H1 (cell line): Measurements from ENCODE around the gene SEC16A. TPM values are rescaled to one million over a fixed set of nuclear protein-coding genes. Genes with fewer than 3 reads are reported as not detected.

Experiments used
- CTCF ChIA-PET: fragments of 300-600 bp; sonication (Branson Sonifier 250); formaldehyde crosslinking; loops from one replicate; lab custom pipeline; 2021; ENCODE audit not compliant: partially characterized antibody; lab: Charles Lee
- POLR2A ChIA-PET: fragments of 300-600 bp; sonication (Branson Sonifier 250); formaldehyde crosslinking; loops from one replicate; lab custom pipeline; 2021; ENCODE audit warnings: inconsistent platforms; ENCODE audit not compliant: partially characterized antibody; lab: Charles Lee
- DNase-seq, 2 experiments: peaks; one replicate each; pipeline versions ENCODE4 v3.0.0 to v3.0.0-alpha.2; 2010 to 2022; ENCODE audit warnings: low spot score in 2 of 2, low read depth in 1 of 2, mixed read lengths in 1 of 2
- FAIRE-seq: peaks from 2 replicates; lab custom pipeline; 2011; peaks lifted over from hg19 to GRCh38; lab: Jason Lieb, UNC
- H2AFZ ChIP-seq: 2 replicates; pipeline ENCODE4 v1.8.1; 2012; ENCODE audit warnings: low read length, inconsistent platforms
- H2AK5ac ChIP-seq: 2 replicates; pipeline ENCODE4 v1.6.1; 2013; ENCODE audit warnings: low read depth, low read length
- H2BK120ac ChIP-seq: replicated peaks from 2 replicates; pipeline ENCODE3; 2013; ENCODE audit warnings: low read depth, low read length, inconsistent platforms
- H2BK12ac ChIP-seq: 2 replicates; pipeline ENCODE4 v1.6.1; 2013; ENCODE audit warnings: low read depth, low read length
- H2BK15ac ChIP-seq: 2 replicates; pipeline ENCODE4 v1.6.1; 2013; ENCODE audit warnings: low read length
- H2BK20ac ChIP-seq: 2 replicates; pipeline ENCODE4 v1.6.1; 2013; ENCODE audit warnings: low read length
- H2BK5ac ChIP-seq: 2 replicates; pipeline ENCODE4 v1.6.1; 2013; ENCODE audit warnings: low read depth, low read length
- H3K14ac ChIP-seq: 2 replicates; pipeline ENCODE4 v1.6.1; 2013; ENCODE audit warnings: inconsistent platforms; ENCODE audit not compliant: insufficient read length
- H3K18ac ChIP-seq: 2 replicates; pipeline ENCODE4 v1.6.1; 2013; ENCODE audit warnings: low read length; ENCODE audit errors: extremely low read depth
- H3K23ac ChIP-seq: 2 replicates; pipeline ENCODE4 v1.6.1; 2013; ENCODE audit warnings: inconsistent platforms; ENCODE audit not compliant: insufficient read length
- H3K23me2 ChIP-seq: 2 replicates; pipeline ENCODE4 v1.6.1; 2013; ENCODE audit warnings: low read depth, low read length
- H3K27ac ChIP-seq: 2 replicates; pipeline ENCODE4 v1.6.1; 2011; ENCODE audit warnings: low read depth, low read length, inconsistent platforms
- H3K27me3 ChIP-seq, 4 experiments: replicated peaks in 1 of 4; 1 replicate in 1 of 4; 2 replicates in 3 of 4; pipeline versions ENCODE4 v1.6.1 to v1.8.1; 2011 to 2013; ENCODE audit warnings: low read length in 3 of 4, mild to moderate bottlenecking in 3 of 4, inconsistent platforms in 2 of 4, mixed read lengths in 2 of 4, moderate library complexity in 1 of 4; ENCODE audit not compliant: control insufficient read depth in 3 of 4, insufficient read depth in 3 of 4; ENCODE audit errors: extremely low read depth in 1 of 4
- H3K36me3 ChIP-seq, 4 experiments: 2 replicates each; pipeline versions ENCODE4 v1.6.1 to v1.8.1; 2011 to 2013; ENCODE audit warnings: mild to moderate bottlenecking in 4 of 4, low read length in 3 of 4, moderate library complexity in 2 of 4, control low read depth in 1 of 4, inconsistent platforms in 1 of 4; ENCODE audit not compliant: insufficient read depth in 4 of 4, control insufficient read depth in 2 of 4
- H3K4ac ChIP-seq: replicated peaks from 2 replicates; pipeline ENCODE3; 2013; ENCODE audit warnings: low read length, low read depth, mixed read lengths, inconsistent platforms; ENCODE audit not compliant: insufficient read length
- H3K4me1 ChIP-seq, 4 experiments: replicated peaks in 1 of 4; 1 replicate in 1 of 4; 2 replicates in 3 of 4; pipeline versions ENCODE4 v1.6.1 to v1.8.1; 2011 to 2013; ENCODE audit warnings: low read length in 3 of 4, inconsistent platforms in 2 of 4, mixed read lengths in 1 of 4; ENCODE audit not compliant: insufficient read depth in 4 of 4, control insufficient read depth in 3 of 4
- H3K4me2 ChIP-seq, 2 experiments: 2 replicates each; pipeline versions ENCODE4 v1.6.1 to v1.8.1; 2011 to 2013; ENCODE audit warnings: low read depth in 2 of 2, low read length in 2 of 2, control low read depth in 1 of 2, inconsistent platforms in 1 of 2, mild to moderate bottlenecking in 1 of 2; ENCODE audit not compliant: insufficient read depth in 1 of 2
- H3K4me3 ChIP-seq, 4 experiments: fragments of 200-600, 300-600 bp in 1 of 4; sonication (generic), shearing (Covaris generic), sonication (Bioruptor Twin) in 1 of 4; 2 replicates each; pipeline versions ENCODE4 v1.5.1 to v1.8.1; 2011 to 2016; ENCODE audit warnings: low read length in 4 of 4, low read depth in 3 of 4, control low read depth in 2 of 4, inconsistent platforms in 2 of 4, mild to moderate bottlenecking in 2 of 4, mixed read lengths in 1 of 4, moderate library complexity in 1 of 4; ENCODE audit not compliant: insufficient read depth in 2 of 4; ENCODE audit errors: extremely low read depth in 1 of 4
- H3K56ac ChIP-seq: replicated peaks from 2 replicates; pipeline ENCODE3; 2013; ENCODE audit warnings: low read depth, mild to moderate bottlenecking, mixed read lengths, low read length, inconsistent platforms; ENCODE audit not compliant: insufficient read length
- H3K79me1 ChIP-seq: 2 replicates; pipeline ENCODE4 v1.6.1; 2013; ENCODE audit warnings: low read depth, low read length, control low read depth
- H3K79me2 ChIP-seq, 2 experiments: 2 replicates each; pipeline versions ENCODE4 v1.6.1 to v1.8.1; 2012 to 2013; ENCODE audit warnings: low read length in 2 of 2, mild to moderate bottlenecking in 2 of 2, inconsistent platforms in 1 of 2; ENCODE audit not compliant: insufficient read depth in 2 of 2, control insufficient read depth in 1 of 2
- H3K9ac ChIP-seq, 4 experiments: replicated peaks in 1 of 4; 1 replicate in 1 of 4; 2 replicates in 3 of 4; pipeline versions ENCODE4 v1.6.1 to v1.8.1; 2011 to 2013; ENCODE audit warnings: low read depth in 3 of 4, low read length in 3 of 4, control low read depth in 2 of 4, mild to moderate bottlenecking in 2 of 4, moderate library complexity in 2 of 4, inconsistent platforms in 1 of 4; ENCODE audit errors: extremely low read depth in 1 of 4
- H3K9me3 ChIP-seq, 2 experiments: 2 replicates each; pipeline versions ENCODE4 v1.6.1 to v1.8.1; 2012 to 2013; ENCODE audit warnings: mild to moderate bottlenecking in 2 of 2, moderate library complexity in 2 of 2, control low read depth in 1 of 2, inconsistent platforms in 1 of 2, low read depth in 1 of 2, low read length in 1 of 2, mixed read lengths in 1 of 2; ENCODE audit not compliant: insufficient read depth in 2 of 2
- H4K20me1 ChIP-seq, 2 experiments: replicated peaks in 1 of 2; 2 replicates each; pipeline versions ENCODE3 to v1.8.1; 2011 to 2013; ENCODE audit warnings: inconsistent platforms in 2 of 2, low read length in 2 of 2, mild to moderate bottlenecking in 1 of 2; ENCODE audit not compliant: insufficient read depth in 2 of 2, control insufficient read depth in 1 of 2
- H4K5ac ChIP-seq: 2 replicates; pipeline ENCODE4 v1.6.1; 2013; ENCODE audit warnings: low read length, low read depth, mixed read lengths, inconsistent platforms; ENCODE audit not compliant: insufficient read length
- H4K8ac ChIP-seq: 2 replicates; pipeline ENCODE4 v1.8.0; 2013; ENCODE audit warnings: mild to moderate bottlenecking, moderate library complexity, low read length, inconsistent platforms; ENCODE audit not compliant: insufficient read depth; ENCODE audit errors: extremely low read depth
- H4K91ac ChIP-seq: replicated peaks from 2 replicates; pipeline ENCODE3; 2013; ENCODE audit warnings: low read length, mixed read lengths, inconsistent platforms; ENCODE audit not compliant: insufficient read length
- HDAC2 ChIP-seq, 2 experiments: fragments of 300-600 bp in 1 of 2; sonication (generic) in 1 of 2; IDR thresholded peaks; 2 replicates each; pipeline ENCODE4 v1.6.1; 2011 to 2012; ENCODE audit warnings: low read depth in 2 of 2, low read length in 2 of 2, mild to moderate bottlenecking in 2 of 2, moderate library complexity in 2 of 2, borderline replicate concordance in 1 of 2, inconsistent platforms in 1 of 2
- JUND ChIP-seq: IDR thresholded peaks from 2 replicates; pipeline ENCODE4 v1.6.1; 2011; ENCODE audit warnings: mild to moderate bottlenecking, improper control_type of control experiment, low read length
- KDM1A ChIP-seq: fragments of 200-600, 300-600 bp; sonication (generic); IDR thresholded peaks from 2 replicates; pipeline ENCODE4 v1.7.1; 2016; ENCODE audit warnings: mild to moderate bottlenecking, low read length, borderline replicate concordance
- MAFK ChIP-seq: IDR thresholded peaks from 2 replicates; pipeline ENCODE4 v1.6.1; 2012; ENCODE audit warnings: low read depth, mild to moderate bottlenecking, improper control_type of control experiment, low read length
- POLR2A ChIP-seq, 2 experiments: IDR thresholded peaks; 1 replicate in 1 of 2; 2 replicates in 1 of 2; pipeline ENCODE4 v1.6.1; 2011; ENCODE audit warnings: low read depth in 2 of 2, low read length in 2 of 2, mild to moderate bottlenecking in 2 of 2; ENCODE audit errors: control extremely low read depth in 1 of 2
- RBBP5 ChIP-seq: IDR thresholded peaks from 2 replicates; pipeline ENCODE4 v1.7.1; 2012; ENCODE audit warnings: low read depth, mild to moderate bottlenecking, inconsistent platforms, low read length, moderate library complexity, borderline replicate concordance
- SIN3A ChIP-seq, 2 experiments: IDR thresholded peaks in 1 of 2; conservative IDR thresholded peaks in 1 of 2; 2 replicates each; pipeline ENCODE4 v1.6.1; 2011 to 2012; ENCODE audit warnings: low read length in 2 of 2, improper control_type of control experiment in 1 of 2, low read depth in 1 of 2, mild to moderate bottlenecking in 1 of 2
- SP2 ChIP-seq: IDR thresholded peaks from 2 replicates; pipeline ENCODE4 v1.6.1; 2012; ENCODE audit warnings: mild to moderate bottlenecking, low read length, inconsistent platforms
- USF2 ChIP-seq: IDR thresholded peaks from 2 replicates; pipeline ENCODE4 v1.6.1; 2011; ENCODE audit warnings: low read length, improper control_type of control experiment
- YY1 ChIP-seq: IDR thresholded peaks from 2 replicates; pipeline ENCODE4 v1.6.1; 2011; ENCODE audit warnings: low read depth, mild to moderate bottlenecking, low read length
- WGBS, 2 experiments: shearing (Covaris generic) in 1 of 2; methylation state at CpG; one replicate each; pipeline versions ENCODE4 v1.1.6 to v1.1.7; 2013 to 2015; ENCODE audit warnings: low lambda C conversion rate in 2 of 2, mixed read lengths in 2 of 2, inconsistent platforms in 1 of 2, low coverage in 1 of 2, missing lambda C conversion rate in 1 of 2; ENCODE audit not compliant: insufficient replicate concordance in 2 of 2, insufficient coverage in 1 of 2, insufficient read length in 1 of 2; ENCODE audit errors: extremely low coverage in 1 of 2, missing lambda C conversion rate in 1 of 2; 5-methylcytosine and 5-hydroxymethylcytosine counted together
- polyA plus RNA-seq, 7 experiments: library from polyadenylated mRNA; depleted of rRNA in 3 of 7; stranded (reverse) in 5 of 7; unstranded in 2 of 7; fragments of >200 nt in 5 of 7; fragments of 200-250 nt in 2 of 7; gene quantifications; 1 replicate in 5 of 7; 2 replicates in 1 of 7; 4 replicates in 1 of 7; pipeline versions ENCODE4 v1.2.1 to v1.2.3, GENCODE V29; 2011 to 2013; ENCODE audit warnings: missing spikeins in 2 of 7, mixed read lengths in 2 of 7
- total RNA-seq: library from RNA; stranded (reverse); fragmentation: NEBNext Ultra II Directional; extraction: Animal tissue kit (Norgen Biotek cat#: 25700); gene quantifications from 2 replicates; pipeline ENCODE4 v1.2.1, GENCODE V29; 2021

Gene SEC16A
- total and polyA plus RNA-seq, 2 of the 8 experiments (the other 6 are each of a cell fraction or from before 2014, with no cell fraction given) = 21.6 to 49.0 TPM

GRCh38 chr9:136474974-136475865 is 7.6 kb downstream of the SEC16A start:
- Histone ChIP-seq H3K4me1 (no peaks in the 10 kb centered on the region), H3K23ac (no peak overlapping the region), H3K9ac (no peak overlapping the region), H2BK20ac (no peak overlapping the region), H2BK5ac (no peak overlapping the region), H2AK5ac (no peak overlapping the region), H3K4me2 (no peak overlapping the region), H3K4ac (no peak overlapping the region), H3K27me3 (no peaks in the 10 kb centered on the region), H2BK15ac (no peak overlapping the region), H3K18ac (no peak overlapping the region), H3K23me2 (no peaks in the 10 kb centered on the region), H3K56ac (no peak overlapping the region), H4K91ac (no peak overlapping the region), H4K5ac (no peak overlapping the region), H3K27ac (no peak overlapping the region), H3K36me3 (peaks cover 48 to 69% (median 66%) of the 10 kb centered on the region in 4 experiments), H4K8ac (no peak overlapping the region; the same call in 1 of the 2 replicates), H3K4me3 (no peak overlapping the region), H2AFZ (no peak overlapping the region), H2BK12ac (no peak overlapping the region), H4K20me1 (peaks cover 21 to 44% of the 10 kb centered on the region in 2 experiments), H3K79me1 (peaks cover 5% of the 10 kb centered on the region), H3K9me3 (no peaks in the 10 kb centered on the region), H3K79me2 (peaks cover 9 to 82% of the 10 kb centered on the region in 2 experiments; a peak in 3 of 4 replicates), H3K14ac (no peak overlapping the region), H2BK120ac (no peak overlapping the region)
- 94% methylated on average over 34 of the region's 34 CpGs; no CpG with 5 or more reads in 1 of the 2 experiments for WGBS, 2 experiments
- ChIA-PET POLR2A (interaction anchor here (0.6 to 2.9 kb wide), 9 partner anchors 9 to 82 kb away, joined by 3 to 13 read pairs (median 4); no protein-coding TSS in a partner anchor), CTCF (interaction anchor here (0.5 to 2.2 kb wide), 6 partner anchors 10 to 157 kb away, joined by 3 to 10 read pairs (median 3); no protein-coding TSS in a partner anchor)
- FAIRE-seq (no peak), DNase-seq (no peak)
- TF ChIP-seq YY1 (no peak), MAFK (no peak), USF2 (no peak), JUND (no peak), KDM1A (no peak), HDAC2 (IDR thresholded peaks at IDR 0.05; ENCODE audit: borderline replicate concordance in 1 of 2, low read depth in 2 of 2, low read length in 2 of 2) (no peak), SIN3A (conservative IDR thresholded peaks at IDR 0.05 in 1 of 2, IDR thresholded peaks at IDR 0.05 in 1 of 2; ENCODE audit: low read depth in 1 of 2, low read length in 2 of 2) (no peak), RBBP5 (no peak), SP2 (no peak), POLR2A (IDR thresholded peaks at IDR 0.05; ENCODE audit: control extremely low read depth in 1 of 2, low read depth in 2 of 2, low read length in 2 of 2) (no peak)
